Endodermal cell (in vitro differentiated cells): Measurements from ENCODE around the gene SLC25A41. TPM values are rescaled to one million over a fixed set of nuclear protein-coding genes. Genes with fewer than 3 reads are reported as not detected.
"Not testable (repeated sequence)": the region's sequence is repeated elsewhere in the genome, so short reads cannot be mapped to it uniquely, and the experiment has no call there.

Experiments
- DNase-seq: peaks from one replicate; pipeline ENCODE4 v3.0.0-alpha.2; 2017
- H3K27ac ChIP-seq: 2 replicates; pipeline ENCODE4 v1.5.1; 2013; ENCODE audit warnings: mild to moderate bottlenecking, low read depth, low read length, moderate library complexity
- H3K27me3 ChIP-seq: 2 replicates; pipeline ENCODE4 v1.6.1; 2013; ENCODE audit warnings: mild to moderate bottlenecking, low read length, moderate library complexity; ENCODE audit not compliant: insufficient read depth, control insufficient read depth, poor library complexity, severe bottlenecking
- H3K36me3 ChIP-seq: 2 replicates; pipeline ENCODE4 v1.7.0; 2013; ENCODE audit warnings: mild to moderate bottlenecking, low read length, moderate library complexity; ENCODE audit not compliant: control insufficient read depth, insufficient read depth
- H3K4me1 ChIP-seq: one replicate; pipeline ENCODE4 v1.7.0; 2013; ENCODE audit warnings: low read length; ENCODE audit not compliant: control insufficient read depth, insufficient read depth
- H3K4me3 ChIP-seq: 2 replicates; pipeline ENCODE4 v1.5.1; 2013; ENCODE audit warnings: mild to moderate bottlenecking, low read length, moderate library complexity
- H3K9ac ChIP-seq: 2 replicates; pipeline ENCODE4 v1.6.1; 2013; ENCODE audit warnings: mild to moderate bottlenecking, low read length, moderate library complexity; ENCODE audit not compliant: poor library complexity, severe bottlenecking; ENCODE audit errors: extremely low read depth
- H3K9me3 ChIP-seq: 2 replicates; pipeline ENCODE4 v1.6.1; 2013; ENCODE audit warnings: mild to moderate bottlenecking, low read length, moderate library complexity; ENCODE audit not compliant: control insufficient read depth
- H3K27ac Mint-ChIP-seq: 2 replicates; pipeline ENCODE4 v1.8.0; 2020; ENCODE audit warnings: mixed read lengths
- H3K27me3 Mint-ChIP-seq: 2 replicates; pipeline ENCODE4 v1.8.0; 2021; ENCODE audit warnings: mild to moderate bottlenecking, mixed read lengths; ENCODE audit not compliant: insufficient read depth
- H3K36me3 Mint-ChIP-seq: 2 replicates; pipeline ENCODE4 v1.8.0; 2020; ENCODE audit warnings: low read depth, mixed read lengths
- H3K4me1 Mint-ChIP-seq: 2 replicates; pipeline ENCODE4 v1.8.0; 2020; ENCODE audit warnings: mixed read lengths
- H3K4me3 Mint-ChIP-seq: 2 replicates; pipeline ENCODE4 v1.8.0; 2020; ENCODE audit warnings: mild to moderate bottlenecking, moderate library complexity, mixed read lengths
- H3K9me3 Mint-ChIP-seq: 2 replicates; pipeline ENCODE4 v1.8.0; 2020; ENCODE audit warnings: mild to moderate bottlenecking, mixed read lengths
- CTCF ChIP-seq: fragments of 200-600 bp; sonication (generic); conservative IDR thresholded peaks from 2 replicates; pipeline ENCODE4 v1.5.0; 2021; ENCODE audit warnings: antibody characterized with exemption, mild to moderate bottlenecking
- WGBS, 2 experiments: methylation state at CpG; one replicate each; pipeline versions ENCODE4 v1.1.5 to v1.1.7; 2013; ENCODE audit warnings: missing lambda C conversion rate in 2 of 2, mixed read lengths in 1 of 2; ENCODE audit not compliant: insufficient coverage in 1 of 2, insufficient read length in 1 of 2; 5-methylcytosine and 5-hydroxymethylcytosine counted together
- total RNA-seq, 2 donors: library from RNA; stranded (reverse); fragmentation: NEBNext Ultra II Directional in 1 of 2; extraction: Animal tissue kit (Norgen Biotek cat#: 25700) in 1 of 2; gene quantifications; 2 replicates in 1 of 2; 3 replicates in 1 of 2; pipeline ENCODE4 v1.2.1, GENCODE V29; 2021

SLC25A41 gene
- total RNA-seq, 2 donors from 2014 or later: 0.46 TPM; not detected in 1

DNA sequence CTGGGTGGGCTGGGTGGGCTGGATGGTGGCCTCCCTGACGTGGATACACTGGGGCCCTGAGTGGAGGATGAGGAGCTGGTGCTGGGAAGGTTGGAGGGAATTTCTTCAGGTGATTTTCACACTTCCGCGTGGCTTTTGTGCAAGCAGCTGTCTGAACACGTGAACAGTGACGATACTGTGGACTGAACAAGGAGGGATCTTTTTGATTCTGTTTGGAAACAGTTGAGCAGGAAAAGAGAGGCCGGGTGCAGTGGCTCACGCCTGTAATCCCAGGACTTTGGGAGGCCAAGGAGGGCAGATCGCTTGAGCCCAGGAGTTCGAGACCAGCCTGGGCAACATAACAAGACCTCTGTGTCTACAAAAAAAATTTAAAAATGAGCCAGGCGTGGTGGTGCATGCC lies 31.5 kb downstream of the SLC25A41 start:
- Mint-ChIP-seq H3K36me3 (no peaks in the 10 kb centered on the region), H3K27me3 (no peaks in the 10 kb centered on the region), H3K9me3 (no peaks in the 10 kb centered on the region), H3K4me1 (no peaks in the 10 kb centered on the region), H3K27ac (no peak overlapping the region), H3K4me3 (no peak overlapping the region)
- Histone ChIP-seq H3K9ac (no peak overlapping the region), H3K9me3 (no peaks in the 10 kb centered on the region), H3K36me3 (no peaks in the 10 kb centered on the region), H3K4me1 (no peaks in the 10 kb centered on the region), H3K27ac (no peak overlapping the region), H3K4me3 (no peak overlapping the region), H3K27me3 (no peaks in the 10 kb centered on the region)
- WGBS, 2 experiments: 94 to 98% methylated on average over 8 to 10 of the region's 10 CpGs
- DNase-seq: no peak
- no peak for TF ChIP-seq CTCF

DNA sequence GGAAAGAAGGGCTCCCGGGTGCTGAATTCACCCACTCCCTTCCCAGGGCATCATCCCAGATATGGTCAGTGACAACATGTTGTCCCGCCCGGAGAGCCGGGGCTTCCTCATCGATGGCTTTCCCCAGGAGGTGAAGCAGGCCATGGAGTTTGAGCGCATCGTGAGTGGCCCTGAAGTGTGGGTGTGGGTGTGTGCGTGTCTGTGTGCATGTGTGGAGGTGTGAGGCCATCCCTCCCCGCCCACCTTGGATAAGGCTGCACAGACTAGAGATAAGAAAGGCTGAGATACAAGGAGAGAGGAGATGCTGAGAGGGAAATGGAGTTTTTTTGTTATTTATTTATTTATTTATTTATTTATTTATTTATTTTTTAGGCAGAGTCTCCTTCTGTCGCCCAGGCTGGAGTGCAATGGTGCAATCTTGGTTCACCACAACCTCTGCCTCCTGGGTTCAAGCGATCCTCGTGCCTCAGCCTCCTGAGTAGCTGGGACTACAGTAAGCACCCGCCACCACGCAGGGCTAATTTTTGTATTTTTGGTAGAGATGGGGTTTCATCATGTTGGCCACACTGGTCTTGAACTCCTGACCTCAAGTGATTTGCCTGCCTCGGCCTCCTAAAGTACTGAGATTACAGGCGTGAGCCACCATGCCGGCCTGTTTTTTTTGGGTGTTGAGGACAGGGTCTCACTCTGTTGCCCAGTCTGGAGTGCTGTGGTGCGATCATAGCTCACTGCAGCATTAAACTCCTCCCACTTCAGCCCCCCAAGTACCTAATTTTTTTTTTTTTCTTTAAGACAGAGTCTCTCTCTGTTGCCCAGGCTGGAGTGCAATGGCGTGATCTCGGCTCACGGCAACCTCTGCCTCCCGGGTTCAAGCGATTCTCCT lies 33.3 kb downstream of the SLC25A41 start:
- not testable (repeated sequence) for H3K27me3 Mint-ChIP-seq

DNA sequence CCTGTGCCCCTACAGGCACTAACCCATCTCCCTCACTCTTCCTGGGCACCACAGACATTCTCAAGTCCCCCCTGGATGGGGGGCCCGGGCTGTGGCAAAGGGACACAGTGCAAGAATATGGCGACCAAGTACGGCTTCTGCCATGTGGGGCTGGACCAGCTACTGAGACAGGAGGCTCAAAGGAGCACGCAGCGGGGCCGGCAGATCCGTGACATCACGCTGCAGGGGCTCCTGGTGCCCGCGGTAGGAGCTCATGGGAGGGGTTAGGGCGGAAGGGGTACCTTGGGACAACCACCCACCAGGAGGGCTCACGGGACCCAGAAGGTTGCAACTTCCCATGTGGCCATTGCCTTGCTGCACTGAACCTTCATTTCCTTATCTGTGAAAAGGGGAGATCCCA lies 37.3 kb downstream of the SLC25A41 start:
- Histone ChIP-seq H3K36me3 (peaks cover 4% of the 10 kb centered on the region), H3K4me3 (no peak overlapping the region), H3K27me3 (no peaks in the 10 kb centered on the region), H3K9me3 (no peaks in the 10 kb centered on the region), H3K9ac (no peak overlapping the region), H3K27ac (no peak overlapping the region), H3K4me1 (no peaks in the 10 kb centered on the region)
- no peak for DNase-seq
- H3K4me1 Mint-ChIP-seq: peaks cover 12% of the 10 kb centered on the region
- WGBS, 2 experiments: 93 to 96% methylated on average over 11 to 12 of the region's 12 CpGs
- no peak overlapping the region for H3K4me3 Mint-ChIP-seq
- H3K9me3 Mint-ChIP-seq: no peaks in the 10 kb centered on the region
- TF ChIP-seq CTCF: no peak
- H3K27ac Mint-ChIP-seq: no peak overlapping the region
- H3K27me3 Mint-ChIP-seq: no peaks in the 10 kb centered on the region
- peaks cover 3% of the 10 kb centered on the region for H3K36me3 Mint-ChIP-seq

More for the DNA sequence above, 33.3 kb downstream of the SLC25A41 start:
- not testable (repeated sequence) for H3K36me3 Mint-ChIP-seq, DNase-seq, H3K36me3 ChIP-seq, H3K4me3 Mint-ChIP-seq, H3K9ac ChIP-seq, H3K4me3 ChIP-seq, H3K27ac ChIP-seq, H3K9me3 Mint-ChIP-seq, H3K27ac Mint-ChIP-seq, H3K27me3 ChIP-seq, H3K9me3 ChIP-seq, H3K4me1 ChIP-seq, H3K4me1 Mint-ChIP-seq
- 92 to 95% methylated on average over 11 to 23 of the region's 23 CpGs for WGBS, 2 experiments
